Mucosa of descending colon (tissue), 3 donors: ENCODE data around the gene FAM20B. TPM values are rescaled to one million over a fixed set of nuclear protein-coding genes. Genes with fewer than 3 reads are reported as not detected.
"Not testable (repeated sequence)": the region's sequence is repeated elsewhere in the genome, so short reads cannot be mapped to it uniquely, and the experiment has no call there.

Source experiments
- ATAC-seq: fragments of 200-7000 bp; cut with Tn5 transposase; one replicate; pipeline ENCODE4 v1.9.1; 2020; ENCODE audit warnings: mild to moderate bottlenecking, moderate library complexity
- DNase-seq, 3 donors: peaks; one replicate each; pipeline ENCODE4 v3.0.0-alpha.2; 2020
- H3K36me3 ChIP-seq: fragments of 200-600 bp; one replicate; pipeline ENCODE4 v1.8.0; 2021; ENCODE audit warnings: low read depth, mild to moderate bottlenecking
- H3K4me1 ChIP-seq: fragments of 200-600 bp; one replicate; pipeline ENCODE4 v1.8.0; 2021; ENCODE audit warnings: low read depth, mild to moderate bottlenecking
- H3K4me3 ChIP-seq: fragments of 200-600 bp; one replicate; pipeline ENCODE4 v1.8.0; 2021; ENCODE audit warnings: mild to moderate bottlenecking
- H3K9me3 ChIP-seq: fragments of 200-600 bp; one replicate; pipeline ENCODE4 v1.8.0; 2021; ENCODE audit warnings: mild to moderate bottlenecking
- CTCF ChIP-seq: fragments of 200-600 bp; IDR thresholded peaks from one replicate; pipeline ENCODE4 v1.8.0; 2022; ENCODE audit warnings: antibody characterized with exemption, mild to moderate bottlenecking
- intact Hi-C, 2 donors: fragments of 100-400 bp; cut with DNase I in 1 of 2; cut with micrococcal nuclease in 1 of 2; formaldehyde crosslinking; loops; one replicate each; pipeline versions ENCODE4 v1.11.0 to v1.11.1; 2022; cut with DNase I, micrococcal nuclease
- total RNA-seq, 3 donors: library from RNA; stranded (reverse); fragmentation: NEBNext Ultra II Directional in 2 of 3; extraction: Animal tissue kit (Norgen Biotek cat#: 25700) in 2 of 3; gene quantifications; one replicate each; pipeline versions ENCODE4 v1.2.1 to v1.2.4, GENCODE V29; 2021 to 2023
- donor health status: DM: no; HTN: no; CAD: no; lungs with moderate emphysema.
- donor health status: DM: no; HTN: no; CAD: no.
- donor health status: DM: no; HTN: yes; CAD: no.

FAM20B gene
- total RNA-seq, 3 donors from 2014 or later = 28.6 to 86.8 (median 36.5) TPM

- intact Hi-C loops = no loop called here
- Histone ChIP-seq H3K4me1 (peaks cover 12% of the 10 kb centered on the region), H3K9me3 (no peaks in the 10 kb centered on the region), H3K36me3 (no peaks in the 10 kb centered on the region), H3K4me3 (no peak overlapping the region)
- TF ChIP-seq CTCF = no peak
- ATAC-seq (no peak), DNase-seq (no peak)
These were observed 6.3 kb downstream of the FAM20B start for GRCh38 chr1:179031855-179032513.

- no peaks in the 10 kb centered on the region for H3K36me3 ChIP-seq
- H3K9me3 ChIP-seq = no peaks in the 10 kb centered on the region
- ATAC-seq (peak; percentile 60), DNase-seq (no peak)
- intact Hi-C loops = no loop called here
- no peak for TF ChIP-seq CTCF
- H3K4me3 ChIP-seq = no peak overlapping the region
- no peaks in the 10 kb centered on the region for H3K4me1 ChIP-seq
These were observed 9.0 kb downstream of the FAM20B start for GRCh38 chr1:179034720-179035119.

- ATAC-seq (peak; percentile 43), DNase-seq (no peak)
- no peak for TF ChIP-seq CTCF
- Histone ChIP-seq H3K9me3 (no peaks in the 10 kb centered on the region), H3K4me1 (no peaks in the 10 kb centered on the region), H3K36me3 (no peaks in the 10 kb centered on the region), H3K4me3 (no peak overlapping the region)
- intact Hi-C loops = no loop called here
These were observed 11.3 kb downstream of the FAM20B start for GRCh38 chr1:179036844-179037465.

- no peaks in the 10 kb centered on the region for H3K36me3 ChIP-seq
- no peaks in the 10 kb centered on the region for H3K9me3 ChIP-seq
- no peak for ATAC-seq
- intact Hi-C loops = no loop called here
- H3K4me1 ChIP-seq = no peaks in the 10 kb centered on the region
- H3K4me3 ChIP-seq = no peak overlapping the region
- no peak for TF ChIP-seq CTCF
- no peak for DNase-seq
These were observed 13.0 kb downstream of the FAM20B start for GRCh38 chr1:179038528-179039281.

GRCh38 chr1:179039502-179040174 is 13.9 kb downstream of the FAM20B start:
- intact Hi-C loops, H3K4me1 ChIP-seq, H3K36me3 ChIP-seq, H3K9me3 ChIP-seq, DNase-seq, ATAC-seq, H3K4me3 ChIP-seq: not testable (repeated sequence)

GRCh38 chr1:179040175-179040551 is 14.5 kb downstream of the FAM20B start:
- ATAC-seq, H3K36me3 ChIP-seq, H3K4me1 ChIP-seq, intact Hi-C loops, H3K9me3 ChIP-seq, H3K4me3 ChIP-seq, DNase-seq: not testable (repeated sequence)
